LNCaP clone FGC (cell line): ENCODE results near the gene PROM1.

Experiments used
- DNase-seq: peaks from one replicate; pipeline ENCODE4 v3.0.0-alpha.2; 2011; ENCODE audit warnings: low read depth
- H3K4me3 ChIP-seq: 2 replicates; pipeline ENCODE4 v1.5.1; 2011; ENCODE audit warnings: mild to moderate bottlenecking, low read depth, low read length, control low read depth
- TF ChIP-seq, protein P1 (sequence below): IDR thresholded peaks from 2 replicates; pipeline ENCODE4 v1.5.1; 2012; ENCODE audit warnings: mild to moderate bottlenecking; ENCODE audit not compliant: control insufficient read depth, insufficient read depth; ENCODE audit errors: extremely low read depth

Gene PROM1

DNA sequence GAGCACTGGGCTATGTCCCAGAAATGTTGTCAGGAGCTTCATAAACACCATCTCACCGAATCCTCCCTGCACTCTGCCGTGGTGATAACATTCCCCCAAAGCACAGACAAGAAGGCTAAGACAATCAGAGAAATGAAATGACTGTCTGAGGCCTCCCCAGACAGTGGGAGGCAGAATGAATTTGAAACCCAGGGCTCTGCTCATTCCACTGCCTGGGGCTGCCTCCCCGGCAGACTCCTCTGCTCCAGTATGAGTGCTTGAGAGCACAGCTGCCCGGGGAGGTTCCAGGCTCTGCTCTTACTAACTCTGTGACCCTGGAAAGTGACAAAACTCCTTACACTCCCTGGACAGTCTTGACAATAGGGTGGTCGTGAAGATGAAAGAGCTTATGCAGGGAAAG, 154.9 kb downstream of the PROM1 start:
- DNase-seq, result no peak
- TF ChIP-seq, protein P1, sequence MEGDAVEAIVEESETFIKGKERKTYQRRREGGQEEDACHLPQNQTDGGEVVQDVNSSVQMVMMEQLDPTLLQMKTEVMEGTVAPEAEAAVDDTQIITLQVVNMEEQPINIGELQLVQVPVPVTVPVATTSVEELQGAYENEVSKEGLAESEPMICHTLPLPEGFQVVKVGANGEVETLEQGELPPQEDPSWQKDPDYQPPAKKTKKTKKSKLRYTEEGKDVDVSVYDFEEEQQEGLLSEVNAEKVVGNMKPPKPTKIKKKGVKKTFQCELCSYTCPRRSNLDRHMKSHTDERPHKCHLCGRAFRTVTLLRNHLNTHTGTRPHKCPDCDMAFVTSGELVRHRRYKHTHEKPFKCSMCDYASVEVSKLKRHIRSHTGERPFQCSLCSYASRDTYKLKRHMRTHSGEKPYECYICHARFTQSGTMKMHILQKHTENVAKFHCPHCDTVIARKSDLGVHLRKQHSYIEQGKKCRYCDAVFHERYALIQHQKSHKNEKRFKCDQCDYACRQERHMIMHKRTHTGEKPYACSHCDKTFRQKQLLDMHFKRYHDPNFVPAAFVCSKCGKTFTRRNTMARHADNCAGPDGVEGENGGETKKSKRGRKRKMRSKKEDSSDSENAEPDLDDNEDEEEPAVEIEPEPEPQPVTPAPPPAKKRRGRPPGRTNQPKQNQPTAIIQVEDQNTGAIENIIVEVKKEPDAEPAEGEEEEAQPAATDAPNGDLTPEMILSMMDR, result no peak
- no peak overlapping the region for H3K4me3 ChIP-seq

DNA sequence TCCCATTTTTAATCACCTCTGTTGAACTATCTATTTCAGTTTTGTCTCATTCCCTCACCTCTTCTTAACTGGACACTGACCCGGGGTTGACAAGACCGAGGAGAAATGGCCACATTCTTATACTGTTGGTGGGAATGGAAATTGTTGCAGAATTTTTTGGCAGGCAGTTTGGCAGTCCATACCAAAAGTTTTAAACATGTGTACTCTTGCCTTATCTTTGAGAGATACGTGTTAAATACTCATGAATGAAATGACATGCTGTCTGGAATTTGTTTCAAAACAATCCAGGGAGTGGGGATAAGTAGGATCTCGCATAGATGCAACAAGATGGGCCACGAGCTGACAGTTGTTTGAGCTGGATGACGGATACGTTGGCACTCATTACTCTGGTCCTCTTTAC, 157.3 kb downstream of the PROM1 start:
- H3K4me3 ChIP-seq, result no peak overlapping the region
- TF ChIP-seq, protein P1, result no peak

DNA sequence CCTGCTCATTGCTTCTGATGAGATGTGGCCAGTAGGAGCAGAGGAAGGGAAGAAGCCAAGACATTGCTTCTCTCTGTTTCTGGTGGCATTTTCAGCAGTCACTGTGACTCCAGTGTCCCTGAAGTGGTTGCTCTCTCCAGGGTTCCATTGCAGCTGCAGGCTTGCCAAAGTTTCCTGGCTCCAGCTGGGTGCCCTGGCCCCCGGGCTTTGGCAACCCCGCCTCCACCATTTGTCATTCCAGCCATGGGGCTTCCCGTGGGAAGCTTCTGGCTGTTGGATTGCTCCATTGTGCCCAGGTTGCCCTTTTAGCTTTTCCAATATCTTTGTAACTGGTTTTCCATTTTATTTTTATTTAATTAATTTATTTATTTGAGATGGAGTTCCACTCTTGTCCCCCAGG, 158.0 kb downstream of the PROM1 start:
- TF ChIP-seq, protein P1, result no peak
- no peak for DNase-seq
- no peak overlapping the region for H3K4me3 ChIP-seq

More for the DNA sequence above, 157.3 kb downstream of the PROM1 start:
- no peak for DNase-seq

DNA sequence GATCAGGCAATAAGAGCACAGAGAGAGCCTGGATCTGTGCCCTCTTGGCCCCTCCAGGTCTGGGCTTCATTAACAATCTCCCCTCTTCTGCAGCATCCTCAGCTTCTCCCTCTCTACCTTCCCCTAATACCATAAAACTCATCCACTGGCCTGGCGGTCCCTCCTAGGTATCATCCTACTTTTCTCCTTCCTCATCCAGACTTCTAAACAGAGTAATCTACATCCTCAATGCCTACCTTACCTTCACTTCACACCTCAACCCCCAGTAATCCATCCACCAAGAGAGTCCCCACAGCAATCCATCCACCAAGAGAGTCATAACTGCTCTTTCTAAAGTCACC, 162.3 kb downstream of the PROM1 start:
- no peak for DNase-seq
- TF ChIP-seq, protein P1, result no peak
- H3K4me3 ChIP-seq, result no peak overlapping the region

DNA sequence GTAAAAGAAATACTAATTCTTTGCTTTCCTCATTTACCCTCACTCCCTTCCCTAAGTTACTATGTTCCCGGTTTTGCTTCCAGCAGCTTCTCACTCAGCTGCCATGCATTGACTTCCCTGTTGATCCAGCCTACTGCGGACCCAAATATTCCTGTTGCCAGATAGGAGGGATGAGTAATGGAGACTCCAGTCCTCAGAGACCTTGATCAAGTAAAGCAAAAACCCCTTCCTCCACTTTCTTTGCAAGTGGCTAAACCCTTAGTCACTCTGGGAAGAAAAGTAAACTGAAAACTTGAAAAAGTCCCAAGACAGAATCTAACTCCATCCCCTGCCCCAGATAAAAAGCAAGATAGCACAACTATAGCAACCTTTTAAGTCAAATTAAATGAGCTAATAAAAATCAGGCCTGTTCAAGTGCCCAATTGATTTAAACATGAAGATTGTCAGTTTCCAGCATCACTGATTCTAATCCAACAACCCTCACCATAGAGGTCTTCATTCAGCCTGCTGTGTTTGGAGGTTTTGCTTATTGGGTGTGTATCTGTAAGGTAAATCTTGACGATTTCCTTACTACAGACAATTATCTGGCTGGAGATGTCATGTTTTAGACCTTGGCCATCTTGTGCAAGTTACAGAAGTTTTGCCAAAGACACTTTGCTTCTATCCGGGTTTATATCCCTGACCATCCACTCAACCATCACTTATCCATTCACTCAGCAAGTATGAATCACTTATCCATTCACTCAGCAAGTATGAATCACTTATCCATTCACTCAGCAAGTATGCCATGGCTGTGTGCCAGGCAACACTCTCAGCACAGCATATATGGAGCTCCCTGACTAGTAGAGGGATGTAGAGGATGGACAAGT, 162.9 kb downstream of the PROM1 start:
- TF ChIP-seq, protein P1, result no peak
- no peak overlapping the region for H3K4me3 ChIP-seq
- DNase-seq, result no peak

DNA sequence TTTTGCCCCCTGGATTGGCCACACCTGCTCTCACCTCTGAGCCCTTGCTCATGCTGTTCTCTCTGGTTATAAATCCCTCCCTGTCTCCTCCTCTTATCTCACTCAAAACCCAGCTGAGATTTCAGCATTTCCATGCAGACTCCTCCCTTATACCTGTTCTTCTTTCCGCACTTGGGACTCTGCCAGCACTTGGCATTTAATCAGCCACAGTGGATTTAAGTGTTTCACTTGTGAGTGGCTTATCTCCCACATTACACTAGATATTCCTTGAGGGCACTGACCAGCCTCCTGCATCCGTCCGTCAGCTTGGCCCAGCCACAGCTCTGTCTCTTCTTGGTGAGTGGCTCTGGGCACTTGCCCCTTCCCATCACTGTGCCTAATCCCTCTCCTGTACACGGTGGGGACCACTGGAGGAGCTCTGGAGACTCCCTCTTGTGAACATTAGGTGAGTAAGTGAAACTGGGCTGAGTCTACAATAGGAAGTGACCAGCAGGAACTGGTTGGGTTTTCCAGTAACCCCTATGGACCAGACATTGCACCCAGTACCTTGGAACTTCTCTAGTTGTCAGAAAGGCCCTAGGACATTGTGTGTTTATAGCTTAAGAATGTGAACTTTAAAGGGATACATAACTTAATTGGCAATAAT, 165.2 kb downstream of the PROM1 start:
- H3K4me3 ChIP-seq, result no peak overlapping the region
- TF ChIP-seq, protein P1, result no peak
- peak; percentile 7 for DNase-seq
